Muscle of leg (tissue), 11 donors: ENCODE results near the gene CLSTN2. TPM values are rescaled to one million over a fixed set of nuclear protein-coding genes. Genes with fewer than 3 reads are reported as not detected.

ENCODE experiments used
- DNase-seq: peaks from one replicate; pipeline ENCODE4 v3.0.0; 2013
- H3K27ac ChIP-seq: one replicate; pipeline ENCODE4 v1.5.1; 2013; ENCODE audit warnings: mild to moderate bottlenecking, low read length, control low read depth
- H3K27me3 ChIP-seq: one replicate; pipeline ENCODE4 v1.6.1; 2013; ENCODE audit warnings: low read length; ENCODE audit not compliant: control insufficient read depth, insufficient read depth
- H3K36me3 ChIP-seq: one replicate; pipeline ENCODE4 v1.6.1; 2013; ENCODE audit warnings: low read length; ENCODE audit not compliant: control insufficient read depth, insufficient read depth
- H3K4me1 ChIP-seq: one replicate; pipeline ENCODE4 v1.6.1; 2013; ENCODE audit warnings: low read length; ENCODE audit not compliant: control insufficient read depth, insufficient read depth
- H3K4me3 ChIP-seq: one replicate; pipeline ENCODE4 v1.5.1; 2013; ENCODE audit warnings: low read length, control low read depth
- H3K9me3 ChIP-seq: replicated peaks from 2 replicates; pipeline ENCODE4 v1.6.1; 2013; ENCODE audit warnings: low read depth, low read length; ENCODE audit not compliant: control insufficient read depth
- WGBS: methylation state at CpG from one replicate; pipeline ENCODE4 v1.1.5; 2013; ENCODE audit warnings: missing lambda C conversion rate; ENCODE audit not compliant: insufficient coverage; 5-methylcytosine and 5-hydroxymethylcytosine counted together
- polyA plus RNA-seq, 8 donors: library from polyadenylated mRNA; unstranded; fragments of 120-200 nt; gene quantifications; one replicate each; pipeline versions ENCODE4 v1.2.1 to v1.2.3, GENCODE V29; 2013; ENCODE audit warnings: inconsistent platforms in 1 of 8, low replicate concordance in 1 of 8; ENCODE audit not compliant: insufficient read length in 8 of 8, insufficient read depth in 1 of 8
- total RNA-seq: library from RNA; stranded (reverse); fragments of 120-200 nt; gene quantifications from one replicate; pipeline ENCODE4 v1.2.4, GENCODE V29; 2013

Gene CLSTN2
- total and polyA plus RNA-seq, 9 donors = 1.9 to 5.2 (median 3.1) TPM

DNA sequence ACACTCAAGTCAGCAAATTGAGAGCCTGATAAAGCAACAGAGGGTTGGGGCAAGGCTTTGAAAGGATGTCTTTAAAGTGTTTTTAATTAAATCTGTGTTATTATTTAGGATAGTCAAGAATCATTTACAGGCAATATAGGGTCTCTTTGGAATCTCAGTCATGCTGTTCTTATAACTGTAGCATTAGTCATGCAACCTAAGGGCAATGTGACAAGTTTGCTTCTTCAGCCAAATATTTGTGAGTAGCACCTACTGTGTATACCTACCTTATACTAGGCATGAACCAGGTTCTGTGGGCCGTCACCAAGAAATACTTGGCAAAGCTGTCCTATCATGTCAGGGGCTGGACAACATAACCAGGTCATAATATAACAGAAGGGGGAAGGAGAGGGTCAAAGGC lies 558.3 kb downstream of the CLSTN2 start:
- Histone ChIP-seq H3K4me1 (no peaks in the 10 kb centered on the region), H3K27ac (no peak overlapping the region), H3K27me3 (no peaks in the 10 kb centered on the region), H3K9me3 (no peaks in the 10 kb centered on the region), H3K4me3 (no peak overlapping the region), H3K36me3 (no peaks in the 10 kb centered on the region)
- no CpG with 5 or more reads among the region's 1 CpG for WGBS
- DNase-seq = no peak

DNA sequence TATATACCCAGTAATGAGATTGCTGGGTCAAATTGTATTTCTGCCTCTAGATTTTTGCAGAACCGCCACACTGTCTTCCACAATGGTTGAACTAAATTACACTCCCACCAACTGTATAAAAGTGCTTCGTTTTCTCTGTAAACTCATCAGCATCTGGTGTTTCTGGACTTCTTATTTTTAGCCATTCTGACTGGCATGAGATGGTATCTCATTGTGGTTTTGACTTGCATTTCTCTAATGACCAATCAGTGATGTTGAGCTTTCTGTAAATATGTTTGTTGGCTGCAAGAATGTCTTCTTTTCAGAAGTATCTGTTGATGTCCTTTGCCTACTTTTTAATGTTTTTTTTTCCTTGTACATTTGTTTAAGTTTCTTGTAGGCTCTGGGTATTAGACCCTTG lies 560.0 kb downstream of the CLSTN2 start:
- no peaks in the 10 kb centered on the region for H3K36me3 ChIP-seq
- WGBS = 75% methylated on average over 2 of the region's 2 CpGs
- no peak overlapping the region for H3K4me3 ChIP-seq
- DNase-seq = no peak
- no peaks in the 10 kb centered on the region for H3K4me1 ChIP-seq
- H3K9me3 ChIP-seq = no peaks in the 10 kb centered on the region
- no peaks in the 10 kb centered on the region for H3K27me3 ChIP-seq
- no peak overlapping the region for H3K27ac ChIP-seq

DNA sequence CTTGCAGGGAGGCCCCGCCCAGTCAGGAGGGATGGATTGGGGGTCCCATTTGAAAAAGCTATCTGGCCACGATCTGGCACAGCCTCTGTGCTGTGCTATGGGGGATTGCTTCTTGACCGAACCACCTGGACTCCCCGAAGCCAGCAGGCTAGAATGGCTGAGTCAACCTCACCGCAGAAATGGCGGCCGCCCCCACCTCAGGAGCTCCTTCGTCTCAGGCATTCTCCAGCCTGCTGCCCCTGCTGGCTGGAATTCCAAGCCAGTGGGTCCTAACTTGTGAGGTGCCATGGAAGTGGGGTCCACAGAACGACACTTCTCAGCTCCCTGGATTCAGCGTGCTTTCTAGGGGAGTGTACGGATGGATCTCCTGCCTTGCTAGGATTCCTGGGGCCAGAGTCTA lies 562.3 kb downstream of the CLSTN2 start:
- no peak overlapping the region for H3K27ac ChIP-seq
- H3K4me3 ChIP-seq = no peak overlapping the region
- no peak for DNase-seq
- no peaks in the 10 kb centered on the region for H3K9me3 ChIP-seq
- no peaks in the 10 kb centered on the region for H3K27me3 ChIP-seq
- 88% methylated on average over 9 of the region's 11 CpGs for WGBS
- H3K36me3 ChIP-seq = no peaks in the 10 kb centered on the region
- peaks cover 3% of the 10 kb centered on the region for H3K4me1 ChIP-seq

DNA sequence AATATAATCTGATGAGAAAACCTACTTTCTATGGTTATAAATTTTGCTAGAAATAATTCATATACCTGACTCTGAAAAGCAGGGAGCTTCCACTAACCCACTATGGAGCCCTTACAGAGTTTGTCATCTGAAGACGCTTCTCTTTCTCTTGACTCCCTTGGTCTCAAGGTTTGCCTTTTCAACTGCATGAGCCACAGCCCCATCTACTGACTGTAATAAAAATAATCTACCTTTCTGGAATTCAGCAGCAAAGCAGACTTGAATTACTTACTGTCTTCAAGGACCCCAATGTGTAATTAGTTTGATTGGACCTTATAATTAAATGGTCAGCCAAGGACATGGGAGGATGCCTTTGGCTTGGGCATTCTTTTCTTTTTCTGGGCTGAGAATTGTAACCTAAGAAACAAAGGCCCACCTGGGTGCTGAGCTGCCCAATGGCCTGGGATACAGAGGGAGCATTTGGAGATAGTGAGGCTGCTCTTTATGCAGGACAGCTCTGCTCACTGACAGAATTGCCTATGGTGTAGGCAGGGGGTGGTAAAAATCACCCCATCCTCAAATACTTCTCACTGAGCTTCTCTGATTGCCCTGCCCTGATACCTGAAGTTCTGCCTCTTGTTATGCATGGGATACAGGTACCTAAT lies 564.3 kb downstream of the CLSTN2 start:
- WGBS = no CpG with 5 or more reads among the region's 1 CpG
- DNase-seq = peak; percentile 36

DNA sequence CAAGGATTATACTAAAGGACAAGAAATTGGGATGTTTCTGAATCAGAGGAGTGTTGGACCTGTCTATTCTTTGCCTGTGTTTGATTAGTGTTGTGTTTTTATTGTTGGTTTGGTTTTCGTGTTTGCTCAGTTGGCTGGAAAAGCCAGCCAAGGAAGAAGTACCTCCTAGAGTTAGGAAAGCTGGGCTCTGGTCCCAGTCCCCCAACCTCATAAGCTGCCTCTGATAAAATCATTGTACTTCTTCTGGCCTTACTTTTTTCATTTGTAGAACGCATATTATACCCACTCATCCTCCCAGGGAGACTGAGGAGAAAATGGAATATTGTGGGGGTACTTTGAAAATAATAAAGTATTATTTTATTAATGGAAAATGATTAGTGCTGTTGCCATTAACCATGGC lies 565.5 kb downstream of the CLSTN2 start:
- no CpG with 5 or more reads among the region's 2 CpGs for WGBS

More for the DNA sequence above, 564.3 kb downstream of the CLSTN2 start:
- Histone ChIP-seq H3K27ac (no peak overlapping the region), H3K4me3 (no peak overlapping the region), H3K9me3 (no peaks in the 10 kb centered on the region), H3K36me3 (no peaks in the 10 kb centered on the region), H3K4me1 (peaks cover 3% of the 10 kb centered on the region), H3K27me3 (no peaks in the 10 kb centered on the region)

DNA sequence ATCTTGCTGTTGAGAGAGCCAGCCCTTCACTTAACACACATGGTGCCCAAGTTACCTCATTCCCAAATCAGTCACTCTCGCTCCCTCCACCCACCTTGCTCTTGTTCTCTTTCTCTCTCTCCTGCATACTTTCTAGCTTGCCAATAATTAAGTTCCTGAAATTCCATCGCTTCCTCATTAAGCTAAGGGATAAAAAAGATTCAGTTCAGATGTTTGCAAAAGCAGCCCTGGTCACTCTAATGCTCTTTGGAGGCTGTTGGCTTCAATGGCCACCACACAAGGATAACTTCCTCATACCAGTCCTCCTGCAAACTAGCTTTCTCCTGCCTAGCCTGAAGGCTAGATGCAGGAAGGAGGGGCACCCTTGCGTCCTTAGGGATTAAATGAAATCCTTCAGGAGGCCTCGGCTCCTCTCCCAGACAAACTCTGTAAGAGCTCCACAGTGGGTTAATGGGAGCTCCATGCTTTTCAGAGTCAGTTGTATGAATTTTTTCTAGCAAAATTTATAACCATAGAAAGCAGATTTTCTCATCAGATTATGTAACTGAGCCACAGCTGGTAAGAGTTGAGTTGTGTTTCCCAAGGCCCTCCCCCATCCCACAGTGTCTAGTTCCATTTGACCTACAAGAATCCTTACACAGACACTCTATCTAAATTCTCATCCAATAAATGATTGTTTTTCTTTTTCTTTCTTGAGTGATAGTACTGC lies 566.2 kb downstream of the CLSTN2 start:
- no peak overlapping the region for H3K4me3 ChIP-seq
- DNase-seq = peak; percentile 27
- WGBS = 83% methylated on average over 1 of the region's 4 CpGs
- H3K9me3 ChIP-seq = no peaks in the 10 kb centered on the region
- H3K4me1 ChIP-seq = peaks cover 8% of the 10 kb centered on the region
- H3K27ac ChIP-seq = no peak overlapping the region
- H3K36me3 ChIP-seq = no peaks in the 10 kb centered on the region
- no peaks in the 10 kb centered on the region for H3K27me3 ChIP-seq

More for the DNA sequence above, 565.5 kb downstream of the CLSTN2 start:
- Histone ChIP-seq H3K9me3 (no peaks in the 10 kb centered on the region), H3K27ac (no peak overlapping the region), H3K4me1 (peaks cover 8% of the 10 kb centered on the region), H3K27me3 (no peaks in the 10 kb centered on the region), H3K36me3 (no peaks in the 10 kb centered on the region), H3K4me3 (no peak overlapping the region)
- DNase-seq = no peak

DNA sequence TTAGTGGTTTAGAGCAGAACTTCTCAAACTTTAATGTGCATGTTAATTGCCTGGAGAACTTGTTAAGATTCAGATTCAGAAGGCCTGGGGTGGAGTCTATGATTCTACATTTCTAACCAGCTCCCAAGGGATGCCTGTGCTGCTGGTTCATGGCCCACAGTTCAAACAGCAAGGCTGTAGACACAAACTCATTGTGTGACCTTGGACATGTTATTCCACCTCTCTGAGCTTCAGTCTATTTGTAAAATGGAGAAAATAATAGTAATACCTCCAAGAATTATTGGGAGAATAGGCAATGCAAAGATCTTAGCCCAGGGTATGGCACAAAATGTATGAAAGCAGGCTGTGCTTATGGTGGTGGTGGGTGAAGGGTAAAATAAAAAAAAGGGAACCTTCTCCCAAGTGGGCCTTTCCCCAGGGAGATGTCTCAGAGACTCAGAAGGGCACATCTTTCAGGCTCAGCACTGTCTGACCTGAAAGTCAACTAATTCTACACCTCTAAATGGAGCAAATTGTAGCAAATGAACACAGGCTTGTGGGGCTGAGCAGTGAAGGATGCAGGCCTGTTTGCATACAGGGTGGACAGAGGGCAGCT lies 566.9 kb downstream of the CLSTN2 start:
- DNase-seq = no peak

DNA sequence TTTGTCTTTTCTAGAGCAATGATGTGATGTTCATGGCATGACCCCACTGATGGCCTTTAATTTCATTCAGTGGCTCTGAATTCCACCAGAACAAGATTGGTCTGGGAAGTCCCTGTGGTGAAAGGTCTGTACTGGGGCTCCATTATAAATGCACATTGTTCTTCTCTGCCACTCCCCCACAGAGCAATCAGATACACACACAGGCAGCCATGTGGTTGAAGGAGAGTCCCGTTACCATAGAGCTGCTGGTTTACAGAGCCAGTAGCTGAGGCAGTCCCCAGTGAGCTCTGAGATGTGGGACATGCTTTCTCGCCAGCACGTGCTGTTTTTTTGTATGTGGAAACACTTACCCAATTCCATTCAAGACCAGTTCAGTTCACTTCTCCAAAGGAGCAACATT lies 570.2 kb downstream of the CLSTN2 start:
- WGBS = no CpG with 5 or more reads among the region's 3 CpGs

More for the DNA sequence above, 566.9 kb downstream of the CLSTN2 start:
- H3K36me3 ChIP-seq = no peaks in the 10 kb centered on the region
- no peaks in the 10 kb centered on the region for H3K9me3 ChIP-seq
- H3K27me3 ChIP-seq = no peaks in the 10 kb centered on the region
- H3K27ac ChIP-seq = no peak overlapping the region
- H3K4me1 ChIP-seq = peaks cover 8% of the 10 kb centered on the region
- no peak overlapping the region for H3K4me3 ChIP-seq

DNA sequence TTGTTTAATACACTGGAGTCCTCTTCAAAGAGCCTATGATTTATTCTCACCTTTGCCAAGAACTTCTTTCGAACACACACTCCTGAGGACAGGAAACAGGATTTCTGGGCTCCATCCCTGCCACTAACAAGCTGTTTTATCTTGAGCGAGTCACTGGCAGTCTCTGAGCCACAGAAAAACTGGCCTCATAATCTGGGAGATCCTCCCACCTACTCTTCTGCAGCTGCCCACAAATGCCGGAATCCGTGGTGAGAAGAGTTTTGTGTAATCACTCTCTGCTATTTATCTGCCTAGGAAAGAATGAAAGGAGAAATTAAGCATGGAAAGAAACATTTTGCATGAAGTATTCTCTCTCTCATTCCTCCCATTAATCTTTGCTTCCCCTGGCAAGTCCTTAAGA lies 570.9 kb downstream of the CLSTN2 start:
- WGBS = 0% methylated on average over 1 of the region's 4 CpGs
- Histone ChIP-seq H3K27ac (no peak overlapping the region), H3K4me1 (peaks cover 8% of the 10 kb centered on the region), H3K9me3 (no peaks in the 10 kb centered on the region), H3K36me3 (no peaks in the 10 kb centered on the region), H3K27me3 (no peaks in the 10 kb centered on the region), H3K4me3 (no peak overlapping the region)
- no peak for DNase-seq

More for the DNA sequence above, 570.2 kb downstream of the CLSTN2 start:
- Histone ChIP-seq H3K9me3 (no peaks in the 10 kb centered on the region), H3K36me3 (no peaks in the 10 kb centered on the region), H3K27me3 (no peaks in the 10 kb centered on the region), H3K4me1 (peaks cover 8% of the 10 kb centered on the region), H3K27ac (no peak overlapping the region), H3K4me3 (no peak overlapping the region)
- peak; percentile 46 for DNase-seq

DNA sequence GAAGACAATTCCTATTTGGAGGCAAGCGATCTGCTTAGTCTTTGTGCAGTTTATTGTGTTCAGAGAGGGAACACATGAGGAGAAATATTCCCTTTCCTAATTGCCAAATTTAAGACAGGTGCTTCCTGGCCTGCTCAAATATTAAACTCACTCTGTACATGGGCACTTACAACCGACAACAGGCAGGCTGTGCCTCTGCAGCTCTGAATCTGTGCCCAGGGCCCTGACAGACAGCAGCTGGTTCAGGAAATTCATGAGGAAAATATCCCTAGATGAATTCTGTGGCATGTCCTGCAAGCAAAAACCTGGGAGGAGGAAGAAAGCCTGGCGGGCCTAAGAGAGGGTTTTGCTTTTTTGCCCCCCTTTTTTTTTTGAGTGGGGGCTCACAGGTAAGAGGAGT lies 573.6 kb downstream of the CLSTN2 start:
- H3K27ac ChIP-seq = no peak overlapping the region
- no peaks in the 10 kb centered on the region for H3K36me3 ChIP-seq
- no peaks in the 10 kb centered on the region for H3K9me3 ChIP-seq
- no peak overlapping the region for H3K4me3 ChIP-seq
- no peaks in the 10 kb centered on the region for H3K27me3 ChIP-seq
- peaks cover 4% of the 10 kb centered on the region for H3K4me1 ChIP-seq
- peak; percentile 4 for DNase-seq
- 56% methylated on average over 1 of the region's 3 CpGs for WGBS
